Stimulated activated CD8-positive, alpha-beta memory T cell treated with anti-CD3 and anti-CD28 coated beads, Interleukin-15, amount 100 ng/mL, for 1 hour (primary cell): ENCODE data around the gene CDK9.

Source experiments
- DNase-seq: peaks from one replicate; pipeline ENCODE4 v3.0.0-alpha.2; 2020; ENCODE audit warnings: low read depth

CDK9 gene

GRCh38 chr9:127761491-127761956 is 24.3 kb upstream of the CDK9 start:
- DNase-seq = no peak

GRCh38 chr9:127762111-127762676 is 23.6 kb upstream of the CDK9 start:
- DNase-seq = no peak

GRCh38 chr9:127763918-127764384 is 21.9 kb upstream of the CDK9 start:
- no peak for DNase-seq

- no peak for DNase-seq
These were observed 20.4 kb upstream of the CDK9 start for GRCh38 chr9:127765418-127765817.

GRCh38 chr9:127767410-127767809 is 18.4 kb upstream of the CDK9 start:
- no peak for DNase-seq

GRCh38 chr9:127767909-127768331 is 17.9 kb upstream of the CDK9 start:
- DNase-seq = no peak

- DNase-seq = no peak
These were observed 17.1 kb upstream of the CDK9 start for GRCh38 chr9:127768698-127769097.

- DNase-seq = no peak
These were observed 16.7 kb upstream of the CDK9 start for GRCh38 chr9:127769101-127769500.

GRCh38 chr9:127769929-127770582 is 15.8 kb upstream of the CDK9 start:
- DNase-seq = no peak

GRCh38 chr9:127770583-127770904 is 15.3 kb upstream of the CDK9 start:
- DNase-seq = no peak

- peak; percentile 91 for DNase-seq
These were observed 14.8 kb upstream of the CDK9 start for GRCh38 chr9:127770905-127771569.

GRCh38 chr9:127771570-127772189 is 14.2 kb upstream of the CDK9 start:
- no peak for DNase-seq

GRCh38 chr9:127772603-127773002 is 13.2 kb upstream of the CDK9 start:
- DNase-seq = no peak

GRCh38 chr9:127773272-127773671 is 12.6 kb upstream of the CDK9 start:
- no peak for DNase-seq

- no peak for DNase-seq
These were observed 11.9 kb upstream of the CDK9 start for GRCh38 chr9:127773981-127774380.

GRCh38 chr9:127776195-127776923 is 9.5 kb upstream of the CDK9 start:
- peak; percentile 54 for DNase-seq

GRCh38 chr9:127776924-127777289 is 8.9 kb upstream of the CDK9 start:
- DNase-seq = no peak

GRCh38 chr9:127777368-127777980 is 8.4 kb upstream of the CDK9 start:
- no peak for DNase-seq

- no peak for DNase-seq
These were observed 7.3 kb upstream of the CDK9 start, which contains the start of gene SH2D3C for GRCh38 chr9:127778280-127779135. Gene SH2D3C (minus strand): TSS chr9:127778666. CDS start chr9:127778627, 39 bp downstream.

GRCh38 chr9:127779136-127779981 is 6.5 kb upstream of the CDK9 start:
- DNase-seq = no peak
